ENCODE data around the gene CFDP1.

The CFDP1 gene

GRCh38 chr16:75432828-75433731 lies at the start of gene CFDP1:
TSS of gene CFDP1 (minus strand) at chr16:75433503. CDS start at chr16:75433352, 151 bp downstream.
- Histone ChIP-seq H3K27me3 (ENCODE audit: insufficient read depth, insufficient read length) (peaks cover 3% of the 10 kb centered on the region), H3K9me3 (ENCODE audit: insufficient read depth, low read length) (no peaks in the 10 kb centered on the region; the same call in 1 of the 2 replicates), H3K36me3 (ENCODE audit: insufficient read depth, insufficient read length, low read length) (peaks cover 23% of the 10 kb centered on the region), H3K9ac (ENCODE audit: insufficient read length, low read depth) (peak within 1 kb of the TSS; percentile 96), H3K4me1 (ENCODE audit: insufficient read depth, insufficient read length) (no peaks in the 10 kb centered on the region), H3K4me3 (ENCODE audit: insufficient read length, low read depth) (peak within 1 kb of the TSS; percentile 99)
- DNase-seq (ENCODE audit: low read depth, low spot score) = peak; percentile 94
- no peak for TF ChIP-seq SUZ12 (IDR thresholded peaks at IDR 0.05; ENCODE audit: extremely low read depth, insufficient read depth, insufficient read length)
- no peak for TF ChIP-seq ZNF274 (IDR thresholded peaks at IDR 0.05; ENCODE audit: low read depth, low read length)
- no peak for TF ChIP-seq YY1 (IDR thresholded peaks at IDR 0.05; ENCODE audit: insufficient read depth, insufficient read length)

GRCh38 chr16:75482434-75483205 lies 49.3 kb upstream of the CFDP1 start:
- no peak overlapping the region for H3K9ac ChIP-seq (ENCODE audit: insufficient read length, low read depth)
- TF ChIP-seq SUZ12 (IDR thresholded peaks at IDR 0.05; ENCODE audit: extremely low read depth, insufficient read depth, insufficient read length) = no peak
- no peak for TF ChIP-seq YY1 (IDR thresholded peaks at IDR 0.05; ENCODE audit: insufficient read depth, insufficient read length)
- no peak for TF ChIP-seq ZNF274 (IDR thresholded peaks at IDR 0.05; ENCODE audit: low read depth, low read length)
- H3K4me3 ChIP-seq (ENCODE audit: insufficient read length, low read depth) = no peak overlapping the region
- no peaks in the 10 kb centered on the region for H3K9me3 ChIP-seq (ENCODE audit: insufficient read depth, low read length)
- H3K4me1 ChIP-seq (ENCODE audit: insufficient read depth, insufficient read length) = no peaks in the 10 kb centered on the region
- no peak for DNase-seq (ENCODE audit: low read depth, low spot score)
- H3K27me3 ChIP-seq (ENCODE audit: insufficient read depth, insufficient read length) = no peaks in the 10 kb centered on the region
- H3K36me3 ChIP-seq (ENCODE audit: insufficient read depth, insufficient read length, low read length) = peaks cover 47% of the 10 kb centered on the region

- DNase-seq (ENCODE audit: low read depth, low spot score) = no peak
- Histone ChIP-seq H3K36me3 (ENCODE audit: insufficient read depth, insufficient read length, low read length) (peaks cover 45% of the 10 kb centered on the region), H3K27me3 (ENCODE audit: insufficient read depth, insufficient read length) (no peaks in the 10 kb centered on the region), H3K4me1 (ENCODE audit: insufficient read depth, insufficient read length) (peaks cover 5% of the 10 kb centered on the region), H3K9ac (ENCODE audit: insufficient read length, low read depth) (no peak overlapping the region), H3K4me3 (ENCODE audit: insufficient read length, low read depth) (no peak overlapping the region), H3K9me3 (ENCODE audit: insufficient read depth, low read length) (no peaks in the 10 kb centered on the region)
- TF ChIP-seq SUZ12 (IDR thresholded peaks at IDR 0.05; ENCODE audit: extremely low read depth, insufficient read depth, insufficient read length) (no peak), ZNF274 (IDR thresholded peaks at IDR 0.05; ENCODE audit: low read depth, low read length) (no peak), YY1 (IDR thresholded peaks at IDR 0.05; ENCODE audit: insufficient read depth, insufficient read length) (no peak)
These were observed 48.2 kb upstream of the CFDP1 start for GRCh38 chr16:75481475-75481874.

- H3K4me1 ChIP-seq (ENCODE audit: insufficient read depth, insufficient read length) = peaks cover 5% of the 10 kb centered on the region
- H3K9ac ChIP-seq (ENCODE audit: insufficient read length, low read depth) = no peak overlapping the region
- no peak for TF ChIP-seq ZNF274 (IDR thresholded peaks at IDR 0.05; ENCODE audit: low read depth, low read length)
- no peak for TF ChIP-seq YY1 (IDR thresholded peaks at IDR 0.05; ENCODE audit: insufficient read depth, insufficient read length)
- TF ChIP-seq SUZ12 (IDR thresholded peaks at IDR 0.05; ENCODE audit: extremely low read depth, insufficient read depth, insufficient read length) = no peak
- DNase-seq (ENCODE audit: low read depth, low spot score) = no peak
- H3K9me3 ChIP-seq (ENCODE audit: insufficient read depth, low read length) = no peaks in the 10 kb centered on the region
- no peak overlapping the region for H3K4me3 ChIP-seq (ENCODE audit: insufficient read length, low read depth)
- H3K27me3 ChIP-seq (ENCODE audit: insufficient read depth, insufficient read length) = no peaks in the 10 kb centered on the region
- peaks cover 45% of the 10 kb centered on the region for H3K36me3 ChIP-seq (ENCODE audit: insufficient read depth, insufficient read length, low read length)
These were observed 46.2 kb upstream of the CFDP1 start for GRCh38 chr16:75479421-75479990.

GRCh38 chr16:75478480-75479345 lies 45.4 kb upstream of the CFDP1 start:
- TF ChIP-seq SUZ12 (IDR thresholded peaks at IDR 0.05; ENCODE audit: extremely low read depth, insufficient read depth, insufficient read length) = no peak
- TF ChIP-seq ZNF274 (IDR thresholded peaks at IDR 0.05; ENCODE audit: low read depth, low read length) = no peak
- no peak for TF ChIP-seq YY1 (IDR thresholded peaks at IDR 0.05; ENCODE audit: insufficient read depth, insufficient read length)
- Histone ChIP-seq H3K4me3 (ENCODE audit: insufficient read length, low read depth) (no peak overlapping the region), H3K9me3 (ENCODE audit: insufficient read depth, low read length) (no peaks in the 10 kb centered on the region), H3K4me1 (ENCODE audit: insufficient read depth, insufficient read length) (peaks cover 5% of the 10 kb centered on the region), H3K27me3 (ENCODE audit: insufficient read depth, insufficient read length) (no peaks in the 10 kb centered on the region), H3K36me3 (ENCODE audit: insufficient read depth, insufficient read length, low read length) (peaks cover 45% of the 10 kb centered on the region), H3K9ac (ENCODE audit: insufficient read length, low read depth) (no peak overlapping the region)
- no peak for DNase-seq (ENCODE audit: low read depth, low spot score)

- Histone ChIP-seq H3K4me3 (ENCODE audit: insufficient read length, low read depth) (no peak overlapping the region), H3K9me3 (ENCODE audit: insufficient read depth, low read length) (peaks cover 4% of the 10 kb centered on the region; the same call in 1 of the 2 replicates), H3K4me1 (ENCODE audit: insufficient read depth, insufficient read length) (peaks cover 6% of the 10 kb centered on the region), H3K27me3 (ENCODE audit: insufficient read depth, insufficient read length) (no peaks in the 10 kb centered on the region), H3K9ac (ENCODE audit: insufficient read length, low read depth) (no peak overlapping the region), H3K36me3 (ENCODE audit: insufficient read depth, insufficient read length, low read length) (peaks cover 44% of the 10 kb centered on the region)
- TF ChIP-seq ZNF274 (IDR thresholded peaks at IDR 0.05; ENCODE audit: low read depth, low read length) (no peak), SUZ12 (IDR thresholded peaks at IDR 0.05; ENCODE audit: extremely low read depth, insufficient read depth, insufficient read length) (no peak), YY1 (IDR thresholded peaks at IDR 0.05; ENCODE audit: insufficient read depth, insufficient read length) (no peak)
- no peak for DNase-seq (ENCODE audit: low read depth, low spot score)
These were observed 44.6 kb upstream of the CFDP1 start for GRCh38 chr16:75477680-75478473.

Data from NT2/D1 (cell line).